IPS-15b (cell line): Measurements from ENCODE around the gene ATP6V0D1.

Experiments used
- H3K27me3 ChIP-seq: one replicate; pipeline ENCODE4 v1.6.1; 2013; ENCODE audit warnings: low read length; ENCODE audit not compliant: control insufficient read depth, insufficient read depth
- H3K36me3 ChIP-seq: one replicate; pipeline ENCODE4 v1.6.1; 2013; ENCODE audit warnings: low read length; ENCODE audit not compliant: control insufficient read depth, insufficient read depth
- H3K4me1 ChIP-seq: one replicate; pipeline ENCODE4 v1.6.1; 2013; ENCODE audit warnings: mild to moderate bottlenecking, low read length; ENCODE audit not compliant: control insufficient read depth, insufficient read depth
- H3K4me3 ChIP-seq: one replicate; pipeline ENCODE4 v1.5.1; 2013; ENCODE audit warnings: low read depth, low read length
- H3K9ac ChIP-seq: one replicate; pipeline ENCODE4 v1.6.1; 2013; ENCODE audit warnings: low read depth, mild to moderate bottlenecking, low read length
- H3K9me3 ChIP-seq: one replicate; pipeline ENCODE4 v1.6.1; 2013; ENCODE audit warnings: mild to moderate bottlenecking, low read length; ENCODE audit not compliant: control insufficient read depth, insufficient read depth

The ATP6V0D1 gene

DNA sequence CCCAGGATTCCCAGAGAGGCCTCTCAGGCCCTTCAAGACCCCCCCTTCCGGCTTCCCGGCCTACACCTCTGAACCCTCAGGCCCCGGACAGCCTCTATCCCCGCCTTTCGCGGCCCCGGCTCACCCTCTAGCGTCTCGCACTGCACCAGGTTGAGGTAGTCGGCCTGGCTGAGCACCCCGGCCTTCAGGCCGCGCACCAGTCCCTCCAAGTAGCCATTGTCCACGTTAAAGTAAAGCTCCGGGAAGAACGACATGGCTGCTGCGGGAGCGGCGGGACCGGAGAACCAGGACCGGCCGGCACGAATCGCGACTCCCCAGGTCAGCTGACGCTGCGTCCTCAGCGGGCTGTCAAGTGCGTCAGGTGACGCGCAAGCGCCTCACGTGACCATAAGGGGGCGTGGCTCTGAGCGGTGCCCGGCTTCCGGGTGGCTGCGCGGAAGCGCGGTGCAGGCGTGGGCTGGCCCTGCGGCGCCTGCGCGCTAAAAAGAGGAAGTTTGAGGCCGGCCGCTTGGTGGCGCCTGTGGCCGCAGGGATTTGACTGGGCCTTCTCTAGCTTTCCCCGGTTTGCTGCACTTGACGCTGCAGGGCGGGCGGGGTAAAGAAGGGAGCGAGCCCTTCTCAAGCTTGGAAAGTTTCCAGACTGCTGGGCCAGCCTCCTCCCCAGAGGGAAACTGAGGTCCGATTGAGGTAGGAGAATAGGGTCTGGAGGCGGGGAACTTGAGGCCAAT, at the start of gene ATP6V0D1:
Gene ATP6V0D1 (minus strand): TSS at position 325 of the 728 bp plus-strand sequence. CDS start 71 bp downstream, at position 254.
- Histone ChIP-seq H3K4me3 (peak within 1 kb of the TSS; percentile 78), H3K9me3 (no peaks in the 10 kb centered on the region), H3K36me3 (no peaks in the 10 kb centered on the region), H3K4me1 (peaks cover 4% of the 10 kb centered on the region), H3K9ac (peak within 1 kb of the TSS; percentile 94), H3K27me3 (no peaks in the 10 kb centered on the region)

DNA sequence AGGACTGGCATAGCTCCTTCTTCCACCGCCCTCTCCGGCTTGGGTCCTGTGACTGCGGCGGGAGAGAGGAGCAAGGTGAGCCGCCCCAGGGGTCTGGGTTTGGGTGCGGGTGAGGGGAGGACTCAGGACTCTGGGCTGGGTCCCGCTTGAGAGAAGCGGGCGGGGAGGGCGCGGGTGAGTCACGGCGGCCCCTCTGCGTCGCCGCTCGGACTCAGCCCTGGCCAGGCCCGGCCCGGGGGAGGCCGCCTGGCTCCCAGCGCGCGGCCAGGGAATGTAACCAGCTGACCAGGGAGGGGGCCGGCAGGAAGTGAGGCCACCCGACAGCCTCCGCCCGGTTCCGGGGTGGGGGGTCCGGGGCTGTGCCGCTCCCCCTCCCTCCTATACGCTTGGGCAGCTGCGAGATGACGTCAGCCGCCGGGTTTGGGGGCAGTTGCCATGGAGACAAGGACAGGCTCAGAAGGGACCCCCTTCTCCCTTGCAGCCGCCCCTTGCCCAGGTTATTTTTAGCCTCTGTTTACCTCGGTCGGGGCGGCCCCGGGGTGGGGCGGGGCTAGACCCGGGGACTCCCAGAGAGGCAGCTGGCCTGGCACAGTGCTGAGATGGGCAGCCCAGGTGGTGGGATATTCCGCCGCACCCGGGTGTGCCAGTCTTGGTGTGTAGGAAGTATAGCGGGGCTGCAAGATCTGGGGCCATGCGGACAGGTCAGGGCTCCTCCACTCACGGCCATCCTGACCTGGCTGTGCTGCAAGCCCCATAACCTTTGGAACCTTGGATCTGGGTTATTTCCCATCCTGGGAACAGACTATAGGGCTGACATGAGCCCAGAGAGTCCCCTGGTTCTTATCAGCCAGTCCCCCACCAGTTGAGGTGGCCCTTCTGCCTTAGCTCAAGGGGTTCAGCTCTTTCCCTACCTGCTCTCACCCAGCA, 49.3 kb upstream of the ATP6V0D1 start:
- Histone ChIP-seq H3K4me3 (peak overlapping the region; percentile 76), H3K36me3 (no peaks in the 10 kb centered on the region), H3K4me1 (peaks cover 3% of the 10 kb centered on the region), H3K9ac (no peak overlapping the region), H3K27me3 (peaks cover 77% of the 10 kb centered on the region), H3K9me3 (no peaks in the 10 kb centered on the region)

DNA sequence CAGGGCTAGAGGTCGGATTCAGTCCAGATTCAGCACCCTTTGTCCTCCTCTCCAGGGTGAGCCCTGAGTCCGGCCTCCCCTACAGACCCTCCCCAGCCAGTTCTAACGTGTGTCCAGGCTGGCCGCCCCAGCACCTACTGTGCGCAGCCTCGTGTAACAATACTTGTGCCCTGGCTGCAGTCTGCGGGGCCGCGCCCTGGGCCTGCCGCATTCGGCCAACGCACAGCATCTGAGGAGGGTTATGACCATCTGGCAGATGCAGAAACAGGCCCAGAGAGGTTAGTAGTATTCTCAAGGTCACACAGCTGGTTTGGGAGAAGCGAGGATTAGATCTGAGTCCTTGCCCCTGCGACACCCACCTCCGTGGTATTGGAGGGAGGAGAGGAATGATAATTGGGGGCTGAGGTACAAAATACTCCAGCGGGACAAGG, 48.6 kb upstream of the ATP6V0D1 start:
- Histone ChIP-seq H3K9ac (peak overlapping the region; percentile 12), H3K4me1 (peaks cover 3% of the 10 kb centered on the region)

GRCh38 chr16:67528870-67529581, 48.1 kb upstream of the ATP6V0D1 start:
- Histone ChIP-seq H3K9ac (peak overlapping the region; percentile 12), H3K27me3 (peaks cover 79% of the 10 kb centered on the region)

More for the DNA sequence above, 48.6 kb upstream of the ATP6V0D1 start:
- H3K4me3 ChIP-seq, result peak overlapping the region; percentile 76
- no peaks in the 10 kb centered on the region for H3K36me3 ChIP-seq
- peaks cover 77% of the 10 kb centered on the region for H3K27me3 ChIP-seq
- H3K9me3 ChIP-seq, result no peaks in the 10 kb centered on the region

GRCh38 chr16:67528222-67528869, 47.4 kb upstream of the ATP6V0D1 start, which contains the start of gene RIPOR1:
TSS of gene RIPOR1 (plus strand) at chr16:67528829. CDS start at chr16:67538447, 9,618 bp downstream.
- H3K27me3 ChIP-seq, result peaks cover 82% of the 10 kb centered on the region
- peaks cover 3% of the 10 kb centered on the region for H3K4me1 ChIP-seq
- no peaks in the 10 kb centered on the region for H3K9me3 ChIP-seq

More at GRCh38 chr16:67528870-67529581, 48.1 kb upstream of the ATP6V0D1 start:
- no peaks in the 10 kb centered on the region for H3K9me3 ChIP-seq
- H3K36me3 ChIP-seq, result no peaks in the 10 kb centered on the region
- H3K4me1 ChIP-seq, result peaks cover 3% of the 10 kb centered on the region
- peak overlapping the region; percentile 76 for H3K4me3 ChIP-seq

DNA sequence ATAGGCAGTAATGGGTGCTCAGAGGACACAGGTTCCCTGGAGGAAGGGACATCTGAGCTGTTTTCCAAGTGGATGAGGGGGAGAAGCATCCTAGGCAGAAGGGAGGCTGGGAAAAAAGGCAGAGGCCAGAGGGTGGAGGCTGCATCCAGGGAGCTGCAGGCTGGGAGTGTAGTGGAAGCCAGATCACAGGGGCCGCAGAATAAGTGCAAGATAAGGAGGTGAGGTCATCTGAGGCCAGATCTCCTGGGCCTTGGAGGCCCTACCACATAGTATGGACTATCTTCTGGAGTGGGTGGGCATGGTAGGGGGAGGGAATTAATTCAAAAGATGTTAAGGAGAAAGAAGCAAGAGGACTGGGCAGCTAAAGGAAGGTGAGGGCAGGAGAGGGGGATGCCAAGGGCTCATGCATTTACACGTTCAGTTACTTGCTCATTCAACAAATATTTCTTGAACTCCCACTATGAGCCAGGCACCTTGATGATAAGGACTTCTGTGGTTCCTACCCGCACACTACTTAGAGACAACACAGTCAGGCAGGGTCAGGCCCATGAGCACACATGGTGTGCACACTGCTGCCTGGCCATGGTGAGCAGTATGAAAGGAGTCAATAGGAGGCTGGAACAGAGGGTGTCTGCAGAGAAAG, 45.3 kb upstream of the ATP6V0D1 start:
- Histone ChIP-seq H3K4me3 (no peak overlapping the region), H3K4me1 (peaks cover 3% of the 10 kb centered on the region), H3K9ac (no peak overlapping the region), H3K27me3 (peaks cover 67% of the 10 kb centered on the region), H3K36me3 (no peaks in the 10 kb centered on the region), H3K9me3 (no peaks in the 10 kb centered on the region)

More at GRCh38 chr16:67528222-67528869, 47.4 kb upstream of the ATP6V0D1 start, which contains the start of gene RIPOR1:
- H3K9ac ChIP-seq, result peak within 1 kb of the TSS; percentile 12
- H3K4me3 ChIP-seq, result peak within 1 kb of the TSS; percentile 76
- no peaks in the 10 kb centered on the region for H3K36me3 ChIP-seq

- H3K4me3 ChIP-seq, result no peak overlapping the region
- no peaks in the 10 kb centered on the region for H3K36me3 ChIP-seq
- H3K4me1 ChIP-seq, result no peaks in the 10 kb centered on the region
- H3K9me3 ChIP-seq, result no peaks in the 10 kb centered on the region
- no peak overlapping the region for H3K9ac ChIP-seq
- peaks cover 61% of the 10 kb centered on the region for H3K27me3 ChIP-seq
Measured at GRCh38 chr16:67525176-67525860, 44.4 kb upstream of the ATP6V0D1 start.

DNA sequence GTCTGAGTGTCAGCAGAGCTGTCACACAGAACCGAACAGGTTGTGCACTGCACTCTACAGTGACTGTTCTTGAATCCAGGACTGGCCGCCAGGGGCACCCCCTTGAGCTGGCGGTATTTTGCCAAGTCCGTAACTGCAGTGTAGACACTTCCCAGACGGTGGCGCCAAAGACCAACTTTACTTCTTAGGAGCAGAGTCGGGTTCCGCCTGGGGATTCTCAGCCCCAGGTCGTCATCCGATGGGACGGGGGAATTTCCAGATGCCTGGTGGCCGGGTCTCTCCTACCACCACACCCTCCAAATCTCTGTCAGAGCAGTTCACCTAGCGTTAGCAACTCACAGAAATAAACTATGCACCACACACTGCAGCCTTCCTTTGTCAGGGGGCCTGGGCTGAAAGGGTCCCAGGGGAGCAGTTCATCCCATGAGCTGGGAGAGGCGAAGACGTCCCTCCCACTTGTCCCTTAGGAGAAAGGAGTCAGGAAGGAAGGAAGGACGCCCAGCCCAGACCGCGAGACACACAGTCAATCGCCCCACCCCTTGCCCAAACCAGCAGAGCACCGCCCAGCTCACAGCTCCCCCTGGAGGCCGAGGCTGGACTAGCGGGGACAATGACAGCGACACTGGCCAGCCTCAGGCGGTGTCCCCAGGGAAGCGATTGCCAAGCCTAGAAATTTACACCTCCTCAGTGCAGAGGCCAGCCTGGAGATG, 40.3 kb upstream of the ATP6V0D1 start:
- Histone ChIP-seq H3K4me3 (peak overlapping the region; percentile 76), H3K9ac (no peak overlapping the region), H3K36me3 (no peaks in the 10 kb centered on the region), H3K4me1 (no peaks in the 10 kb centered on the region), H3K27me3 (peaks cover 33% of the 10 kb centered on the region), H3K9me3 (no peaks in the 10 kb centered on the region)

DNA sequence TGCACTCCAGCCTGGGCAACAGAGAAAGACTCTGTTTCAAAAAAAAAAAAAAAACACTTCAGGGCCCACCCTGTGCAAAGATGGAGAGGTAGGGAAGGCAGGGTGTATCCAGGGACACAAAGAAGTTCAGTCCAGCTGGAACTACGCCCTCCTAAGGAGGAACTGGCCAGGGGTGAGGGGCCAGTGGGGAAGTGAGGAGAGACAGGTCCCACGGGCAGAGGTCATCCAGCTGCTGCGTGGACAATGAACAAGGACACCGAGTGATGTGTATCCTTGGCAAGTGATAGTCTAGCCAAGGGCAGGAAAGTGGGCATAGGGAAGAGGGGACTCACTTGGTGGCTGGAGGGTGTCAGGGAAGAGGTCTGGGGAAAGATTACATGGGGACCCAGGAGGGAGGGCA, 38.3 kb upstream of the ATP6V0D1 start:
- Histone ChIP-seq H3K4me1 (no peaks in the 10 kb centered on the region), H3K27me3 (peaks cover 13% of the 10 kb centered on the region), H3K9ac (no peak overlapping the region), H3K36me3 (no peaks in the 10 kb centered on the region), H3K4me3 (no peak overlapping the region), H3K9me3 (no peaks in the 10 kb centered on the region)

DNA sequence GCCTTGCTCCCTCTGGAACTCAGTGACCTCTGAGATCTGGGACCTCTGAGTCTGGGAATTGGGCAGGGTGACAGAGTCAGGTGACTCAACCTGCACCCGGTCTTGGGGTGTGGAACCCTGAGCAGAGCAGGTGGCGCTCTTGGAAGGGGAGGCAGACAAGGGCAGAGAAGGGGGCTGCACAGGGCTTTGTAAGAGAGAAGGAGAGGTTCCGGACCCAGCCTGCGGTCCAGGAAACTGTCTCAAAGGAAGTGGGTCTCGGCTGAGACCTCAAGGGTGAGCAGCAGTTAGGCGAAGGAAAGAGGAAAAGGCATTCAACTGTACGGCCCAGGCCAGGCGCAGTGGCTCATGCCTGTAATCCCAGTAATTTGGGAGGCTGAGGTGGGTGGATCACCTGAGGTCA, 37.7 kb upstream of the ATP6V0D1 start:
- Histone ChIP-seq H3K4me3 (no peak overlapping the region), H3K27me3 (peaks cover 8% of the 10 kb centered on the region), H3K36me3 (no peaks in the 10 kb centered on the region), H3K9ac (no peak overlapping the region), H3K4me1 (no peaks in the 10 kb centered on the region), H3K9me3 (no peaks in the 10 kb centered on the region)
